HG02973 (cell line): ENCODE data around the gene PRELID2.
"Not testable (repeated sequence)": the region's sequence is repeated elsewhere in the genome, so short reads cannot be mapped to it uniquely, and the experiment has no call there.

ENCODE experiments used
- ATAC-seq: cut with Tn5 transposase; IDR thresholded peaks from one replicate; pipeline ENCODE4 v1.9.1; 2021; ENCODE audit warnings: moderate library complexity; ENCODE audit not compliant: unreplicated experiment

Gene PRELID2

DNA sequence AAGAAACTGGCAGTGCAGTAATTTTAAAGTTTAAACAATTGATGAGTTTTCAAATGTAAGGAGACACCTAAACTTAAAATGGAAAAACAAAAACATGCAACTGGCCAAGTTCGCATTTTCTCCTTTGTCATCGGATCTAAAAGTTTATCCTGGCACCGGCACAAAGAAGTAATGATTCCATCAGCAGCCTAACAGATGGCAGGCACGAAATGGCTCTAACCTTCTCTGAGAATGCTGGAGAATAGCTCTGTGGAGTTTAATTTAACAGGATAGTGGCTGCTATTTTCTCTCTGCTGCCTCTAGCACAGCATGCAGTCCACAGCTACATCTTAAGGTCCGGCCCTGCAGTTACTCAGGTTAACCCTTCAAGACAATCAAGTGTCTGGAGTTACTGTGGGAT, 82.2 kb downstream of the PRELID2 start:
- ATAC-seq: no peak

DNA sequence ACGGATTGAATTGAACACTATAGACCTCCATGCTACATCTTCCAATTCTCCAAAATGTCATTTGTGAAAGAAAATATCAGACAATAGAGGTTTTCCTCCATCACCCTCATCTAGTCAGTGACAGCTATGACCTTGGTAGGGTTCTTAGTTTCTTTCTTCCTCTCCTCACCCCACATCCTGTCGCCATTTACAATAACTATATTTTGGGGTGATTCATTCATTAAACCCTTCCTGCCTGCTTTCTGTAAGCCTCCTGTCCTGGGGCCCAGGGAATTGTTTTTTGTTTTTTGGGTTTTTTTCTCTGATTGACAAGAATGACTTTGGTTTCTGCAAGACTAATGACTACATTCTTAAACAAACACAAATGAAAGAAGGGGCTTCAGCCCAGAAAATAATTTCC, 82.6 kb downstream of the PRELID2 start:
- ATAC-seq: no peak

DNA sequence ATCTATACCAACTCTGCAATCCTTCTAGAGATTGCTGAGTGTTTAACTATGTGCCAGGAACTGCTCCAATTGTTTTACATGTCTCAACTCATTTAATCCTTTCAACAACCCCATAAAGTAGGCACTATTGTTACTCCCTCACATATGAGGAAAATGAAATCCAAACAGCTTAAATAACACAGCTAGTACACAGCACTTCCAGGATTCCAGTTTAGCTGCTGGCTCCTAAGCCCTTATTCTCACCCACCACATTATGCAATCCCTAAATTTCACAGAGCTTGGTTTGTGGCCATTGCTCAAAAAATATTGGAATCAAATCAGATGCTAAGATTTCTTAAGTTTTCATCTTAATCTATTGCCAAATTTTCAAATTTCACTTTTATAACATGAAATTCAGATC, 84.9 kb downstream of the PRELID2 start:
- ATAC-seq: no peak

DNA sequence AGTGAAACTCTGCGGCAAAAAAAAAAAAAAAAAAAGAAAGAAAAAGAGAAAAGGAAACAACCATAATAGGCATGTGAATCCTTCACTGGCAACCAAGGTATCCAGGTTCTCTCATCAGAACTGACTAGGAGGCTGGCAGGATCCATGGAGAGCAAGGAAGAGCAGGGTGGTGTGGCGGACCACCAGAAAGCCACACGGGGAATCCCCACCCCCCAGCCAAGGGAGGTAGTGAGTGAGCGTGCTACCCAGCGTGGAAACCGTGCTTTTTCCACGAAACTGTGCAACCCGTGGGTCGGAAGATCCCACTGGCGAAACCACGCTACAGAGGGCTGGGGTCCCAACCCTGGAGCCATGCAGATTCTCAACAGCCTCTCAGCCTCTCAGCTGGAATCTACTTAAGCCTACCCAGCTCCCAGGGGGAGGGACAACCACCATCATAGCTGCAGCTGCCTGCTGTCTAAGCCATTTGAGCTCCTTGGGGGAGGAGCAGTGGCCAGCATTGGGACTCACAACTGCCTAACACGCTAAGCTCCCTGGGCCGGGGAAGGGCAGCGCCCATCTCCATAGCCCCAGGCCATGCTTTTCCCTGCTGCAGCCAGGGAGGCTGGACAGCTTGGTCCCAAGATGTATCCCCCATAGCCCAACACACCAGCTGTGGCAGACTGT, 91.6 kb downstream of the PRELID2 start:
- no peak for ATAC-seq

DNA sequence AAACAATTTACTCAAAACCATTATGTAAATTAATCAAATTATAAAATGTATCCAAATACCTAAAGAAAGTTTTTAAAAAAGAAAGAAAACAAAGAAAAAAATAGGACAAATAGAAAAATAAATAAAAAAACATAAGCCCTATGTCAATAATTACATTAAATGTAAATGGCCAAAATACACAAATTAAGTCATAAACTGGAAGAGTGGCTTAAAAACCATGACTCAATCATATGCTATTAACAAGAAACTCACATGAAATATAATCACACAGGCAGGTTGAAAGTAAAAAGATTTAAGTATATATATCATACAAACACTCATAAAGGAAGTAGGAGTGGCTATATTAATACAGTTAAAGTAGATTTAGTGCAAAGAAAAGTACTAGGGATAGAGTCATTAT, 95.3 kb downstream of the PRELID2 start:
- no peak for ATAC-seq

GRCh38 chr5:145738227-145738626, 96.9 kb downstream of the PRELID2 start:
- no peak for ATAC-seq

DNA sequence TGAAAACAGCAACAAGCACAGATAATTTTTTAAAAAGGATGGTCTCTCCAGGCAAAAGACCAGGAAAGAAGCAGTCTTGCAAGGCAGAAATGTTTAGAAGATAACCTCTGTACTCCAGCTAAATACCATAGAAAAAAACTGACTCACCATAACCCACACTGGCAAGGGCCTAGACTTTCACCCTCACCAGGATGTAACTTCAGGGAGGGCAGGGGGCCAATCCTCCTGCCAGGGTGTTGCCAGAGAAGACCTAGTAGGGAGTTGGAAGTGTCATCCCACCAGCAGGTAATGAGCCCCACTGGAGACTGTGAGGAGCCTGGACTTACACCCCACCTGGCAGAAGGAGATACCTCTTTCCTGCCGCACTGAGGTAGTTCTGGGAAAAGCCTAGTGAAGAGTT, 97.6 kb downstream of the PRELID2 start:
- no peak for ATAC-seq

DNA sequence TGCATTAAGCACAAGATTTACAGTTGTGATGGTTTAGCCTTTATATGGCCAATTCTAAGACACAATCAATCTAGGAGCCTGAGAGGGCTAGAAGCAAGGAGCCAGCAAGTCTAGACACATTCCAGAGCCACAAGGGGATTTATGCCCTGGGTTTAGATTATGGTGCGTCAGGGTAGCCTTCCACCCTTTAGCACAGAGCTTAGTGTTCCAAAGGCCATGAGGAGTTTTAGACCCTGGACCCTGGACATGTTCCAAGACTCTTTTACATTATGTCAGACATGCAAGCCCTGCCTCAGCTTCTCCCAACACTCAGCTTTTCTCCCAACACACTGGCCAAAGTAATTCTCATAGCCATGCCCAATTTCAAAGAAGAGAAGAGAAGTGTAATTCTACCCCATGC, 105.2 kb downstream of the PRELID2 start:
- not testable (repeated sequence) for ATAC-seq

GRCh38 chr5:145723516-145723915, 111.6 kb downstream of the PRELID2 start:
- no peak for ATAC-seq

DNA sequence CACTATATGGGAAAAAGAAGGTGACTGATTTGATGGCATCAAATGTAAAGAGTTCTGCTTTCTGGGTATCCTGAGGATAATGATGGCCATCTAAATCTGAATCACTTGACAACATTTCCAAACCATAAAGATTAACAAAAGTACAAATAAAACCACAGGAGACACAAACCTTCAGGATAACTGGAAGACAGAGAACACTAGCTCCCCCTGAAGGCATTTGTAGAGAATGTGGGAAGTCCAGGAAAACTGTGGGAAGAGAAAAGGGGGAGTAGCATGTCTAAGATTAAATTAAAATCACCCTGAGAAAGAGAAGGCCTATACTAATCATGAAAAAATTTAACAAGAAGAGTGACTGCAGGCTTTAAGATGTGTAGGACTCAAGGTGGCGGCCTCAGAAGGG, 116.2 kb downstream of the PRELID2 start:
- no peak for ATAC-seq

GRCh38 chr5:145715412-145715811, 119.7 kb downstream of the PRELID2 start:
- ATAC-seq: no peak

DNA sequence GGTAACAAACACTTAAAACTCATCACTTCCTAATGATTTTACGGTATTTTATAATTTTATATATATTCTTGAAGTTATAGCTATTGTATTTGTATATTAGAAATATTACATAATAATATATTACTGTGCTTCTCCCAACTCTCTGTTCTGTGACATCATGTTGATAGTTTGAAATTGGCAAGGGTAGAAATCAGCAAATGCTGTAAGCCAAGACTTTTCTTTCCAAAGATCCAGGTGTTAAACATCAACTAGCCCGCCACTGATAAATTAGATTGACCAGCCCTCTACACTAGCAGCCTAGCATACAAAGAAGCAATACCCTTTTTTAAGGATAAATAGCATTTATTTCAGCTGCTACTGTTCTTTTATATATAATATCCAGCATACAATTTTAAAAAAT, 122.9 kb downstream of the PRELID2 start:
- no peak for ATAC-seq

- ATAC-seq: no peak
Observed at GRCh38 chr5:145711417-145711816, 123.7 kb downstream of the PRELID2 start.
